ENCODE measurements around the gene LZTFL1. TPM values are rescaled to one million over a fixed set of nuclear protein-coding genes. Genes with fewer than 3 reads are reported as not detected.
A peak's percentile ranks its signal among the peaks of the same experiment; 100 is the strongest.
"Not testable (repeated sequence)": the region's sequence is repeated elsewhere in the genome, so short reads cannot be mapped to it uniquely, and the experiment has no call there.

Gene LZTFL1
- polyA plus RNA-seq, 4 donors, result 4.5 to 34.4 (median 6.5) TPM

DNA sequence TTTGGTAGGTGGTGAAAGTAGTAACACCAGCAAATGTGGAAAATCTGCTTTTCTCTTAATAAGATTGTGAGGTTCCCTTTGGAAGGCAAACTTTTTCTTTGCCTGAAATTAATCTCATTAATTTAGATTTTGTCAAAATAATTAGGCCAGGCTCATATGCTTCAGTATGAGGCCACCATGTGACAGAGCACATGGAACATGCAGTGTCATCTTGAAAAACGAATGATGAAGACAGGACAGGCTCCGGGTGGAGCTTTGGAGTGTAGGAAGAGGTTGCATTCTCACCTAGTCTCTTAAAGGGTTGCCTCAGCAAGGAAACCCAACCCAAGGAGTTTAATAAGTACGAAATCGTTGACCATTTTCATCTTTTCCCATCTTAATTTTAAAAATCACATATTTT lies 18.6 kb upstream of the LZTFL1 start:
- Histone ChIP-seq H3K9me3 (ENCODE audit: control insufficient read depth in 2 of 2, insufficient read depth in 1 of 2, low read depth in 1 of 2, low read length in 1 of 2) (peaks cover 0 to 6% of the 10 kb centered on the region in 2 donors), H3K27ac (ENCODE audit: low read depth in 1 of 3, low read length in 2 of 3) (peak overlapping the region in 2 of 3 donors; percentile 11 to 40), H3K4me3 (ENCODE audit: low read depth in 1 of 3, low read length in 3 of 3) (no peak overlapping the region), H3K4me1 (ENCODE audit: control insufficient read depth in 3 of 3, insufficient read depth in 2 of 3, low read depth in 1 of 3, low read length in 2 of 3) (peaks cover 3 to 22% (median 4%) of the 10 kb centered on the region in 3 donors), H3K27me3 (ENCODE audit: control insufficient read depth in 3 of 3, insufficient read depth in 3 of 3, low read length in 3 of 3) (no peaks in the 10 kb centered on the region), H3K36me3 (ENCODE audit: control insufficient read depth in 3 of 3, insufficient read depth in 2 of 3, low read depth in 1 of 3, low read length in 3 of 3) (no peaks in the 10 kb centered on the region)
- FAIRE-seq, result no peak
- peak in 1 of 2 donors; percentile 9 for DNase-seq
- 70 to 74% (median 74%) methylated on average over 4 of the region's 4 CpGs for WGBS, 3 donors

DNA sequence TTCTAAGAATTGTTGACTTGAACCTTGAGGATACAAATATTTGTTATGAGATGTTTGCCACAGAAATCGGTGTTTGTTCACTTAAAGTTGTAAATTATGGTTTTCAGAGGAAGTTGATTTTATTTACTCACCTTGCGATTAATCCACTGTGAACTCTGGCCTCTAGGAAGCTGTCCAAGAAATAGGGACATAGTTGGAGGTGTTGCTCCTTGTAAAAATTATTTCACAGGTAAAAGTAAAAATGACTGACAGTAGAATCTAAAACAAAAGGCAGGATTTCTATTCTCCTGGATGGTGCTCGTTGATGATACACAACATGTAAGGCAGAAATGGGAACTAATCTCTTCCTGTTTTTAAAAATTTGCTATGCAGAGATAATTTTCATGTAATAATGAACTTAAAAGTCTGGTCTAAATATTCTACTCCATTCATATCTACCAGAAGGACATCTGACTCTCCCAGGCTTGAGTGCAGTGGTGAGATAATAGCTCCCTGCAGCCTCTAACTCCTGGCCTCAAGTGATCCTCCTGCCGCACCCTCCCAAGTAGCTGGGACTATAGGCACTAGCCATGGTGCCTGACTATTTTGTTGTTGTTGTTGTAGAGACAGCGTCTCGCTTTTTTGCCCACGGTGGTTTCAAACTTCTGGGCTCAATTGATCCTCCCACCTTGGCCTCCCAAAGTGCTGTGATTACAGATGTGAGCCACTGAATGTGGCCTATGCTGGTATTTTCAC lies 17.1 kb upstream of the LZTFL1 start:
- FAIRE-seq (no peak), DNase-seq (peak in 1 of 2 donors; percentile 20)
- WGBS, 3 donors, result 50 to 67% (median 54%) methylated on average over 7 of the region's 7 CpGs
- no peak overlapping the region for H3K27ac ChIP-seq (ENCODE audit: low read depth in 1 of 3, low read length in 2 of 3)
- no peaks in the 10 kb centered on the region for H3K27me3 ChIP-seq (ENCODE audit: control insufficient read depth in 3 of 3, insufficient read depth in 3 of 3, low read length in 3 of 3)
- no peaks in the 10 kb centered on the region for H3K36me3 ChIP-seq (ENCODE audit: control insufficient read depth in 3 of 3, insufficient read depth in 2 of 3, low read depth in 1 of 3, low read length in 3 of 3)
- peaks cover 3 to 22% (median 4%) of the 10 kb centered on the region in 3 donors for H3K4me1 ChIP-seq (ENCODE audit: control insufficient read depth in 3 of 3, insufficient read depth in 2 of 3, low read depth in 1 of 3, low read length in 2 of 3)
- H3K9me3 ChIP-seq (ENCODE audit: control insufficient read depth in 2 of 2, insufficient read depth in 1 of 2, low read depth in 1 of 2, low read length in 1 of 2), result peaks cover 0 to 6% of the 10 kb centered on the region in 2 donors
- no peak overlapping the region for H3K4me3 ChIP-seq (ENCODE audit: low read depth in 1 of 3, low read length in 3 of 3)

DNA sequence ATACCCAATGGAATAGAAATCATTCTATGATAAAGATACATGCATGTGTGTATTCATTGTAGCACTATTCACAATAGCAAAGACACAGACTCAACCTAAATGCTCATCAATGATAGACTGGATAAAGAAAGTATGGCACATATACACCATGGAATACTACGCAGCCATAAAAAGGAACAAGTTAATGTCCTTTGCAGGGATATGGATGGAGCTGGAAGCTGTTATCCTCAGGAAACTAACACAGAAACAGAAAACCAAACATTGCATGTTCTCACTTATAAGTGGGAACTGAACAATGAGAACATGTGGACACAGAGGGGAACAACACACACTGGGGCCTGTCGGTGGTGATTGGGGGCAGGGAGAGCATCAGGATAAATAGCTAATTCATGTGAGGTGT lies 15.1 kb upstream of the LZTFL1 start:
- not testable (repeated sequence) for H3K27me3 ChIP-seq (ENCODE audit: control insufficient read depth in 3 of 3, insufficient read depth in 3 of 3, low read length in 3 of 3); H3K4me3 ChIP-seq (ENCODE audit: low read depth in 1 of 3, low read length in 3 of 3); FAIRE-seq; H3K9me3 ChIP-seq (ENCODE audit: control insufficient read depth in 2 of 2, insufficient read depth in 1 of 2, low read depth in 1 of 2, low read length in 1 of 2); H3K27ac ChIP-seq (ENCODE audit: low read depth in 1 of 3, low read length in 2 of 3); H3K36me3 ChIP-seq (ENCODE audit: control insufficient read depth in 3 of 3, insufficient read depth in 2 of 3, low read depth in 1 of 3, low read length in 3 of 3); DNase-seq
- peaks cover 3 to 16% (median 4%) of the 10 kb centered on the region in 3 donors for H3K4me1 ChIP-seq (ENCODE audit: control insufficient read depth in 3 of 3, insufficient read depth in 2 of 3, low read depth in 1 of 3, low read length in 2 of 3)
- 87 to 95% (median 89%) methylated on average over 2 of the region's 2 CpGs for WGBS, 3 donors

DNA sequence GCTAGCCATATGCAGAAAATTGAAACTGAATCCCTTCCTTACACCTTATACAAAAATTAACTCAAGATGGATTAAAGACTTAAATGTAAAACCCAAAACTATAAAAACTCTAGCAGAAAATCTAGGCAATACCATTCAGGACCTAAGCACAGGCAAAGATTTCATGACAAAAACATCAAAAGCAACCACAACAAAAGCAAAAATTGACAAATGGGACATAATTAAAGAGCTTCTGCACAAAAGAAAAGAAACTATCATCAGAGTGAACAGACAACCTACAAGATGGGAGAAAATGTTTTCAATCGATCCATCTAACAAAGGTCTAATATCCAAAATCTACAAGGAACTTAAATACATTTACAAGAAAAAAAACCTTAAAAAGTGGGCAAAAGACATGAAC lies 14.4 kb upstream of the LZTFL1 start:
- H3K27me3 ChIP-seq (ENCODE audit: control insufficient read depth in 3 of 3, insufficient read depth in 3 of 3, low read length in 3 of 3); H3K9me3 ChIP-seq (ENCODE audit: control insufficient read depth in 2 of 2, insufficient read depth in 1 of 2, low read depth in 1 of 2, low read length in 1 of 2); H3K27ac ChIP-seq (ENCODE audit: low read depth in 1 of 3, low read length in 2 of 3); DNase-seq; H3K4me3 ChIP-seq (ENCODE audit: low read depth in 1 of 3, low read length in 3 of 3); FAIRE-seq; H3K36me3 ChIP-seq (ENCODE audit: control insufficient read depth in 3 of 3, insufficient read depth in 2 of 3, low read depth in 1 of 3, low read length in 3 of 3): not testable (repeated sequence)
- peaks cover 3 to 13% (median 3%) of the 10 kb centered on the region in 3 donors for H3K4me1 ChIP-seq (ENCODE audit: control insufficient read depth in 3 of 3, insufficient read depth in 2 of 3, low read depth in 1 of 3, low read length in 2 of 3)
- WGBS, 3 donors, result 77 to 86% (median 85%) methylated on average over 1 of the region's 1 CpG

DNA sequence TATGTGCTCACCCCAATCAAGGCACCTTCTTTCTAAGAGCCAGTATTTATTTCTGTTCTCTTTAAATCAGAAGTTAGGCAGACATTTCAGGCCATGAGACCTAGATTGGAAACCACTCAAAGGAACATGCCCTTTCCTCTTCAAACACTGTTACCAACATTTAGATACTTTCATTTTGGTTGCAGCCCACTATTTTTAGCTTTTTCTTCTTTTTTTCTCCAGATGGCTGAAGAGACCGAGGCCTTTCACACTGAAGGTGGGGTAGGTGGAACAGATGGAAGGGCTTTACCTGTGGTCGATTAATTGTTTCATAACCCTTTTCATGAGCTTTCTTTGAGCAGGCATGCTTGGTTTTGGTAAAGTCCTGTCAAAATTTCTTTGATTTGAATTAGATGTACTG lies 10.9 kb upstream of the LZTFL1 start:
- Histone ChIP-seq H3K27me3 (ENCODE audit: control insufficient read depth in 3 of 3, insufficient read depth in 3 of 3, low read length in 3 of 3) (no peaks in the 10 kb centered on the region), H3K4me1 (ENCODE audit: control insufficient read depth in 3 of 3, insufficient read depth in 2 of 3, low read depth in 1 of 3, low read length in 2 of 3) (no peaks in the 10 kb centered on the region), H3K4me3 (ENCODE audit: low read depth in 1 of 3, low read length in 3 of 3) (no peak overlapping the region), H3K9me3 (ENCODE audit: control insufficient read depth in 2 of 2, insufficient read depth in 1 of 2, low read depth in 1 of 2, low read length in 1 of 2) (no peaks in the 10 kb centered on the region), H3K27ac (ENCODE audit: low read depth in 1 of 3, low read length in 2 of 3) (peak overlapping the region in 1 of 3 donors; percentile 38), H3K36me3 (ENCODE audit: control insufficient read depth in 3 of 3, insufficient read depth in 2 of 3, low read depth in 1 of 3, low read length in 3 of 3) (no peaks in the 10 kb centered on the region)
- 69 to 90% (median 74%) methylated on average over 2 of the region's 2 CpGs for WGBS, 3 donors
- FAIRE-seq (no peak), DNase-seq (no peak)

DNA sequence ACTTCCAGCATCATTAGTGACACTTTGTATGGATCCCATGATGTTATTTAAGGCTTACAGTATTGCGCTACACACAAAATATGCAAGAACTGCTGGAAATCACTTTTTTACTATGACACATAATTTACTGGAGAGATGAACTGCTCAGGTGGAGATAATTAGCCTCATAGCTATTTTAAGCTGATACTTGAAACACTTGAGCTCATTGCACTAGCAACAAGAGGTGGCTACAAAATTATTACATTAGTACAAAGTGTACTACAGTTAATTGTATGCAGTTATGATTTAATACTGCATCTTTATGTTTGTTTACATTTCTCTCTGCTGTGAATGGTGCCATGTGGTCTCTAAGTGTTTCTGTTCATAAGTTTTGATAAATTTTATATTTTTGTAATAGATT lies 6.5 kb upstream of the LZTFL1 start:
- H3K27me3 ChIP-seq (ENCODE audit: control insufficient read depth in 3 of 3, insufficient read depth in 3 of 3, low read length in 3 of 3), result peaks cover 0 to 2% (median 0%) of the 10 kb centered on the region in 3 donors
- H3K9me3 ChIP-seq (ENCODE audit: control insufficient read depth in 2 of 2, insufficient read depth in 1 of 2, low read depth in 1 of 2, low read length in 1 of 2), result no peaks in the 10 kb centered on the region
- WGBS, 3 donors, result 54 to 94% (median 90%) methylated on average over 1 of the region's 1 CpG
- DNase-seq (no peak), FAIRE-seq (no peak)
- H3K4me1 ChIP-seq (ENCODE audit: control insufficient read depth in 3 of 3, insufficient read depth in 2 of 3, low read depth in 1 of 3, low read length in 2 of 3), result no peaks in the 10 kb centered on the region
- no peak overlapping the region for H3K27ac ChIP-seq (ENCODE audit: low read depth in 1 of 3, low read length in 2 of 3)
- no peaks in the 10 kb centered on the region for H3K36me3 ChIP-seq (ENCODE audit: control insufficient read depth in 3 of 3, insufficient read depth in 2 of 3, low read depth in 1 of 3, low read length in 3 of 3)
- H3K4me3 ChIP-seq (ENCODE audit: low read depth in 1 of 3, low read length in 3 of 3), result no peak overlapping the region

DNA sequence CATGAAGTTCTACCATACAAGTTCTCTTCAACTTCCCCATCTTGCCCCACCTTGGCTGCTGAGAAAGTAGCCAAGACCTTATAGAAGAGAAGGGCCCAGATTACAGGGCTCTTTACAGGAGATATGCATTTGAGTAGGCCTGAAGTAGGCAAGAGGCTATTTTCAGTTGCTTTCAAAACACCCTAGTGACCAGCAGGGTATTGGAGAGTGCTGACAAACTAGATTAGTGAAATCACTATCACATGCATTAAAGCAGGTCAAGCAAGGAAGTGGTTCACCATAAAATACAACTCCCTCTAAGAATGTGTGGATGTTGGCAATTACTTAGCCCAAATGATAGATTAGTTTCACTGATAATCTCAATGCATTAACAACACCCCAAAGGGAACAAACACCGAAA lies 2.7 kb upstream of the LZTFL1 start:
- H3K27me3 ChIP-seq (ENCODE audit: control insufficient read depth in 3 of 3, insufficient read depth in 3 of 3, low read length in 3 of 3), result peaks cover 0 to 2% (median 0%) of the 10 kb centered on the region in 3 donors
- peaks cover 0 to 4% (median 0%) of the 10 kb centered on the region in 3 donors for H3K4me1 ChIP-seq (ENCODE audit: control insufficient read depth in 3 of 3, insufficient read depth in 2 of 3, low read depth in 1 of 3, low read length in 2 of 3)
- WGBS, 3 donors, result 71 to 83% (median 81%) methylated on average over 1 of the region's 1 CpG
- no peaks in the 10 kb centered on the region for H3K9me3 ChIP-seq (ENCODE audit: control insufficient read depth in 2 of 2, insufficient read depth in 1 of 2, low read depth in 1 of 2, low read length in 1 of 2)
- FAIRE-seq (no peak), DNase-seq (peak in 1 of 2 donors; percentile 10)
- no peak overlapping the region for H3K4me3 ChIP-seq (ENCODE audit: low read depth in 1 of 3, low read length in 3 of 3)
- no peak overlapping the region for H3K27ac ChIP-seq (ENCODE audit: low read depth in 1 of 3, low read length in 2 of 3)
- no peaks in the 10 kb centered on the region for H3K36me3 ChIP-seq (ENCODE audit: control insufficient read depth in 3 of 3, insufficient read depth in 2 of 3, low read depth in 1 of 3, low read length in 3 of 3)

DNA sequence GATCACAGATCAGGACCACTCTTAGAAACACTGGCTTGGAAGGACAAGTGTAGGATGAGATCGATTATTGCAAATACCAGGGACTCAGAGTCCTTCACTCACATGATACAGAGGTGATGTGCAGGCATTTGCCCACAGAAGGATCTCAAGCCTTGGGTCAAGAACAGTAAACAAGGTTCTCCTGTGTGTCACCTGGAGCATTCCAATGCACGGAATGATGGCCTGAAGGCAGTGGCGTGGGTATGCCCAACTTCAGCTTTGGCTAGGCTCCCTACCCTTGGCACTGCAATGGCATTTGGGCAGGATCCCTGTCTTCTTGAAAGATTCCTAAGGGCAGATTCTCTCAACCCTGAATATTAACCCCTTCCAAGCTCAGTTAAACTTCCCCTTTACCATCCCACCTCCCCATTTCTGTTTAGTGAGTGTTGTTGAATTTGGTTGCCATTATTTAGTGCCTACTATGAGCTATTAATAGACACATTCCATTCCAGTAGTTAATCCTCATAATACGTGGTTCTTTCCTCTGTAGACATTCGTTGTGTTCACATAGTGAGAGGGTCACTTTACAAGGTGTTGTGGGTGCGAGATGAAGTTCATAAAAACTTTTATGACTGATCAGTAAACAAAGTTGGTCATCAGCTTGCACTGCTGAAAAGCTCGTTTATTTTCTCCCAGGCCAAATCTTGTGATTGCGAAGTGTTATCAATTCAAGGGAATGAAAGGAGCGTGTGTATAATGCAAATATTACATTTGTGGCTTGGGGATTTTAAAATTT lies 1.1 kb upstream of the LZTFL1 start:
- no peaks in the 10 kb centered on the region for H3K9me3 ChIP-seq (ENCODE audit: control insufficient read depth in 2 of 2, insufficient read depth in 1 of 2, low read depth in 1 of 2, low read length in 1 of 2)
- FAIRE-seq, result no peak
- H3K36me3 ChIP-seq (ENCODE audit: control insufficient read depth in 3 of 3, insufficient read depth in 2 of 3, low read depth in 1 of 3, low read length in 3 of 3), result no peaks in the 10 kb centered on the region
- H3K27ac ChIP-seq (ENCODE audit: low read depth in 1 of 3, low read length in 2 of 3), result no peak overlapping the region
- peaks cover 0 to 2% (median 0%) of the 10 kb centered on the region in 3 donors for H3K27me3 ChIP-seq (ENCODE audit: control insufficient read depth in 3 of 3, insufficient read depth in 3 of 3, low read length in 3 of 3)
- no peak for DNase-seq
- no peak overlapping the region for H3K4me3 ChIP-seq (ENCODE audit: low read depth in 1 of 3, low read length in 3 of 3)
- peaks cover 0 to 4% (median 0%) of the 10 kb centered on the region in 3 donors for H3K4me1 ChIP-seq (ENCODE audit: control insufficient read depth in 3 of 3, insufficient read depth in 2 of 3, low read depth in 1 of 3, low read length in 2 of 3)
- WGBS, 3 donors, result 56 to 77% (median 68%) methylated on average over 9 of the region's 9 CpGs
